HG03457 (cell line): ENCODE data around the gene TAS2R46.
"Not testable (repeated sequence)": the region's sequence is repeated elsewhere in the genome, so short reads cannot be mapped to it uniquely, and the experiment has no call there.

Source experiments
- ATAC-seq: cut with Tn5 transposase; IDR thresholded peaks from one replicate; pipeline ENCODE4 v1.9.1; 2021; ENCODE audit warnings: moderate number of reproducible peaks; ENCODE audit not compliant: unreplicated experiment

TAS2R46 gene

DNA sequence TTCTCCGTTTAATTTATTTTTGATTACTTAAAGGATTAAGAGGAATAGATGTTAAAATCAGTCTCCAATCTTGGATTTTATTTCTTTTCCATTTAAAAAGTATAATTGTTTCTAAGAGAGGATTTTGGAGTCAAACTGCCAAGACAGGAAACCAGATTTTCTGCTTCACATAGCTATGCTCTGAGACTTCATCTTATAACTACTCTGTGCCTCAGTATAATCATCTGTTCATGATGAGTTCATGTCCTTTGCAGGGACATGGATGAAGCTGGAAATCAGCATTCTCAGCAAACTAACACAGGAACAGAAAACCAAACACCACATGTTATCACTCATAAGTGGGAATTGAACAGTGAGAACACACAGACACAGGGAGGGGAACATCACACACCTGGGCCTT is 21.9 kb downstream of the TAS2R46 start:
- no peak for ATAC-seq

DNA sequence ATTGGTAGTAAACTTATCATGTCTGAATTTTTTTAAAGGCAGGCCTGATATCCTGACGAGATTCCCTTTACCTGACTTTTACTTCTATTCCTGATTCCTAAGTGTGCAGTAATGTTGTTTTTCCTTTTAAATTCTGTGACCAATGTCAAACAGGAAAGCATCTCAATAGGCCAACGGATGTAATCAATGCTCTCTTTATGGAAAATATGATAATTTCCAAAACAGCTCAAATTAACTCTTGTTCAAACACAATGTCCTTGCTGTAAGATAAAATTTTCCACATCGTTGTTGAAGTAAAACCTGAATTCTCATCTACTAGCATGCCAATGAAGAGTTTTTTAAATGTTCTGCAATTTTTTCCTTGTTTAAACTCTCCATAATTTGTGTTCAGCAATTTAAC is 22.9 kb downstream of the TAS2R46 start:
- ATAC-seq = no peak

DNA sequence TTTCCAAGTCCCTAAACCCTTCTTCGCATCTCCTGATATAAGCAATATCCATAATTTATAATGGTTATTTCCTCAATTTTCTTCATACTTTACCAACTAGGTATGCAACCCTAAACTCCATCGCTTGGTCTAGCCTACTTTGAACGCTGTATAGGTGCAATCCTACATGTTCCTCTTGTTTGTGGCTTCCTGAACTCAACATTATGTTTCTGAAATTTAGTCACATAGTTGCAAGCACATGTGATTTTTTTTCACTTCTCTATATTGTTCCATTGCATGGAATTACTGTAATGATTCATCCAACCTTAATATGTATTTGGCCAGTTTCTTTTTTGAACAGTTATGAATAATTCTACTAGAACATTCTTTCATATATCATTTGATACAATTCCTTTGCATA is 28.1 kb downstream of the TAS2R46 start:
- not testable (repeated sequence) for ATAC-seq

DNA sequence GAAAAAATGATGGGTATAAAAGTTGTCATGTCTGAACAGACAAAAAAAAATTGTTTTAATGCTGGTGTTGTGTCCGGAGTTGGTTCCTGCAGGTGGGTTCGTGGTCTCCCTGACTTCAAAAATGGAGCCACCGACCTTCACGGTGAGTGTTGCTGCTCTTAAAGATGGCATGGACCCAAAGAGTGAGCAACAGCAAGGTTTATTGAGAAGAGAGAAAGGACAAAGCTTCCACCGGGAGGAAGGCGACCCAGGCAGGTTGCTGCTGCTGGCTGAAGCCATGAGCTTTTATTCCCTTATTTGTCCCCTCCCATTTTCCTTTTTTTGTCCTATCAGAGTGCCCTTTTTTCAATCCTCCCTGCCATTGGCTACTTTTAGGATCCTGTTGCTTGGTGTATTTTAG is 30.8 kb downstream of the TAS2R46 start, which contains the start of gene TAS2R31:
TAS2R31 (minus strand) TSS at position 101 of the 400 bp plus-strand sequence; CDS start at position 29, 72 bp downstream.
- ATAC-seq = no peak

DNA sequence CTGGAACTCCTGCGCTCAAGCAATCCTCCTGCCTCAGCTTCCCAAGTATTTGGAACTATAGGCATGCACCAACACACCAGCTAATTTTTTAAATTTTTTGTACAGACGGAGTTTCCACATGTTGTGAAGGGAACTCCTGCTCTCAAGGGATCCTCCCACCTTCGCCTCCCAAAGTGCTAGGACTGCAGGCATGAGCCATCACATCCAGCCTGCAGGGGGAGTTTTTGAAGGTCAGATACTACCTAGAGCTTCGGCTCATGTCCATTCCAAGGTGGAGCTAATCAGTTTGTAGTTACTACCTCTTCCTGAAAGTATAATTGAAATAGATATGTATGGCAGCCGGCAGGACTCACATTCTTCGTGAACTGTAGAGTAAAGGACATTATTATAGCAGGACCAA is 36.0 kb downstream of the TAS2R46 start:
- no peak for ATAC-seq

DNA sequence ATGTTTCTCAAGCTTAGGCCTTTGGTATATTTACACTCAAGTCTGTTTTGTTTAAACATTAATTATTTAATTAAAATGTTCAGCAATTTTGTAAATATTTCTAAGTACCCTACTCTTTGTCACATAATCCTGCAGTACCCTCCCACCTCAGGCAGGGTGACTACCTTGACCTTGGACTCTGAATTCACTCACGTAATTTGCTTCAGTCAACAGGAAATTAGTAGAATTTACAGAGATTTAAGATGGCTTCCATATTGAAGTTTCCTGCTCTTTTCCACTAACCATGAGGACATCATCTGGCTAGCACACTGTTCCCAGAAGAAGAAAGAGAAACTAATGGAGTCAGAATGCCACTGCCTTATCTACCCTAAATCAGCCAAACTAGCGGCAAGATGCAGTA is 38.7 kb downstream of the TAS2R46 start:
- ATAC-seq = no peak

DNA sequence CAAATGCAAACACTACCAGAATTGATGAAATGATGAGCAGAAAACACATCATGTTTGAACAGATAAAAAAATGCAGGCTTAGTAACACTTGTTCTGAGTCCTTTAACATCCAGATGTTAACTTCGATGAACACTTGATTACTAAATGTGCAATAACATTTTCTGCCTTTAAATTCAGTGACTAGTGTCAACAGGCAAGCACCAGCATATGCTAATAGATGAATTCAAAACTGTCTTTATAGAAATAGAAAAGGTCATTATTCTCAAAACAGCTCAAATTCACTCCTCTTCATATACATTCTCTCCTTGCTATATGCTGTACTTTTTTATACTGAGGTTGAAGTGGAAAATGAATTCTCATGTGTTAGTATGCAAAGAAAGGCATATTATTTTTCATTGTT is 39.6 kb downstream of the TAS2R46 start, which contains the start of gene TAS2R19:
TAS2R19 (minus strand) TSS at position 101 of the 400 bp plus-strand sequence; CDS start at position 52, 49 bp downstream.
- no peak for ATAC-seq

DNA sequence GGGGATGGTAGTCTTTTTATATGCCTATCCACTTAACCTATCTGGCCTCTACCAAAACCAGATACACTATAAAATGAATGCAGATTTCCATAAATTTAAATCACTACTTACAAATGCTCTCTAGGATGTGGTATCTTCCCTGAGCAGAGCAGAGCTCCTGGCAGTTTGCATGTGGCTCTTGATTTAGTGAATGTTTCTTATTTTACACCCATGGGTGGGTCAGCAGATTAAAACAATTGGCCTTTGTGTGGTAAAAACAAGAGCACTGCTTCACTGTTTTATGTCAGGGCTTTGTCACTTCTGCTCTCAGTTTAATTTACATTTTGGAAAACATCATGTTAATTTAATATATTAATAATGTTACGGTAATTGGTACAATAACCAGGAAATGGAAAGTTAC is 45.2 kb downstream of the TAS2R46 start:
- ATAC-seq = no peak

DNA sequence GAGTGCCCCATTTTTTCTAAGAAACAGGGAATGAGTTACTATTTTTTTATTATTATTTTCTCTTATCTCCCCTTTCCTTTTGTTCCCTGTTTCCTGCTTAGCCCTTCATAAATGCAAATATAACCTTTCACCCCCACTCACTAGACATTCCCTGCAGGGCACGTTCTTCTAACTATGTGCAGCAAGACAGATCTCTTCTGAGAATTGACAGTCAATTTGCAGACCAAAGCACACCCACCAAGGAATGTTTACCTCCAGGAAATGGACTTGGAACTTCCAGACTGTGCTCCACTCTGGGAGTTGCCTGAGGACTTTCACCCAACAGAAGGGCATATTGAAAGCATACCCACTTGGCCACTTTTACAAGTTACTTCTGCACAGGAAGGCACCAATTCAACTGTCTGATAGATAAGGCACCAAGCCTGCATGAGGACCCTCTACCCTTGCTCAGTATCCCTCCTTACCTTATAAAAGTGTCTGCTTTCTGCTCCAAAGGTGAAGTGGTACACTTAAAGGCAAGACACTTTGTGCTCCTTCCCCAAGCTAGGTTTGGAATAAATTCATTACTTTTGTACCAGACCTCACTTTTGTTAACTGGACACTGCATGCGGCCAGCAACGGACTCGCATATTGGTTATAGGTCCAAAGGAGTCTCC is 46.2 kb downstream of the TAS2R46 start:
- ATAC-seq = no peak

DNA sequence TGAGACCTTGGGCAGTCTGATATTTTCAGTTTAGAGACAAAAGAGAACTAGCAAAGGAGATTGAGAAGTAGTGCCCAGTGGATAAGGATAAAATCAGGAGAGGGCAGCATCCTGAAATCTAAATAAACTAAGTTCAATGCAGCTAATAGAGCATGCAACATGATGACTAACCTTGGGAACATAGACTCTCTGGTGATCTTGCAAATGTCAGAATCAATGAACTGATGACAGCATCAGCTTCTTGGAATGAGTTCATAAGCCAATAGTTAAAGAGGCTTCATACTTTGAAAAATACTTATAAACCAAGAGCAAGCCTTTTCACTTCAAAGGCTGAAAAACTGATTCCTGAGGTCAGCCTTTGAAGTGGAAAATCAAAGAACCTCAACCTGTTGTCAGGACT is 47.9 kb downstream of the TAS2R46 start:
- no peak for ATAC-seq
